ENCODE measurements around the gene CCDC178.

The CCDC178 gene

DNA sequence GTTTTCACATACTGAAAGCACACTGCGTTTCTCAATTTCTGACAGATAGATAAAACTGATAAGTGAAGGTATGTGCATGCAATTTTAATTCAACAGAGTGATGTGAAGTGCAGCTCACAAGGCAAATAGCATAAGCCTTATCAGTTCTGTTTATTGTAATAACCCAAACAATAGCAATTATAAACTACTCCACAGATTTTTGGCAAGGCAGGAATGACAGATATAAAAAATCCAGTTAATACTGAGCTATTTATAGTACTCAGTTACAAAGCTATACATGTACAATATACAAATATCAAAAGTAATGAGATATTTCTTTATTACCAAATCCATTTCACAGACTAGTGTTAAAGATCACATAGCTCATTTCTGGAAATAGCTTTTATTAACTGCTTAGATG, 456.8 kb downstream of the CCDC178 start:
- TF ChIP-seq, protein P1, sequence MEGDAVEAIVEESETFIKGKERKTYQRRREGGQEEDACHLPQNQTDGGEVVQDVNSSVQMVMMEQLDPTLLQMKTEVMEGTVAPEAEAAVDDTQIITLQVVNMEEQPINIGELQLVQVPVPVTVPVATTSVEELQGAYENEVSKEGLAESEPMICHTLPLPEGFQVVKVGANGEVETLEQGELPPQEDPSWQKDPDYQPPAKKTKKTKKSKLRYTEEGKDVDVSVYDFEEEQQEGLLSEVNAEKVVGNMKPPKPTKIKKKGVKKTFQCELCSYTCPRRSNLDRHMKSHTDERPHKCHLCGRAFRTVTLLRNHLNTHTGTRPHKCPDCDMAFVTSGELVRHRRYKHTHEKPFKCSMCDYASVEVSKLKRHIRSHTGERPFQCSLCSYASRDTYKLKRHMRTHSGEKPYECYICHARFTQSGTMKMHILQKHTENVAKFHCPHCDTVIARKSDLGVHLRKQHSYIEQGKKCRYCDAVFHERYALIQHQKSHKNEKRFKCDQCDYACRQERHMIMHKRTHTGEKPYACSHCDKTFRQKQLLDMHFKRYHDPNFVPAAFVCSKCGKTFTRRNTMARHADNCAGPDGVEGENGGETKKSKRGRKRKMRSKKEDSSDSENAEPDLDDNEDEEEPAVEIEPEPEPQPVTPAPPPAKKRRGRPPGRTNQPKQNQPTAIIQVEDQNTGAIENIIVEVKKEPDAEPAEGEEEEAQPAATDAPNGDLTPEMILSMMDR (IDR thresholded peaks at IDR 0.05; ENCODE audit: low read depth, low read length) = no peak
- no peak overlapping the region for H3K4me3 ChIP-seq (ENCODE audit: low read depth, low read length)

DNA sequence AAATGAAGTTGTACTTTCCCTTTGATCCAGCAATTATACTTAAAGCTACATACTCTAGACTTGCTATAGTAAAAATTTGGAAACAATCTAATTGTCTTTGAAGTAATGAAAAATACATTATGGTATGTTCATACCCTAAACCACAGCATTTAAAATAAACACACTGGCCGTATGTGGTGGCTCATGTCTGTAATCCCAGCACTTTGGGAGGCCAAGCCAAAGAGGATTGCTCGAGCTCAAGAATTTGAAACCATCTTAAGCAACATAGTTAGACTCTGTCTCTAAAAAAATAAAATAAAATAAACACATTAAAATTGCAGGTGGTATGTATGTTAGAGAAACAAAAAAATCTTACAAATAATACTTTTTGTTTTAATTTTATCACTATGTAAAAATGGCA, 459.6 kb downstream of the CCDC178 start:
- TF ChIP-seq, protein P1 (IDR thresholded peaks at IDR 0.05; ENCODE audit: low read depth, low read length) = no peak
- H3K4me3 ChIP-seq (ENCODE audit: low read depth, low read length) = no peak overlapping the region

DNA sequence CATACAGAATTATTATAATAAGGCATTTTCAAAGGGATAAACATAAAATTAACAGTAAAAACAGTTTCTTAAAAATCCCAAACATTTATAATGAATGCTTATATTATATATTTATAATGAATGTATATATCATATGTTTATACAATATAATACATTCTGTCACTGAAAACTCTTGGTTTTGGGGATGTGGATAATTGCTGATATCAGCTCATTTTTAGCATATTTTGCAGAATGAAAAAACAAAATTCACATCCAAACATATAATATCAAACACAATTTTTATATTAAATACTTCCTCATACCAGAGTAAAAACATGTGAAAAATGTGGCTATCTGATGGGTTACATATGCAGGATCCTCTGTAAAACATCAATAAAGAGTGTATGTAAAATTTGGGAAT, 465.0 kb downstream of the CCDC178 start:
- no peak overlapping the region for H3K4me3 ChIP-seq (ENCODE audit: low read depth, low read length)
- TF ChIP-seq, protein P1 (IDR thresholded peaks at IDR 0.05; ENCODE audit: low read depth, low read length) = no peak

DNA sequence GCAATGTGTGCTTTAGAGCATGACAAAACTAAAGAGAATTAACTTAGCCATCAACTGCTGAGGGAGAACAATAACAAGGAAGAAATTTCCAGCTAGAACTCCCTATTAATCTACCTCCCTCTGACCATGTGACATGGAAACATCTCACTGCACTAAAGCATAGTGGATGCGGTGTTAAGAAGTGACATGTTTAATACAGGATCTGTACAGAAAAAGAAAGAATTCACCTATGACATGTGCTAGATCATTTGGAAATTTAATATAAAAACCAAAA, 465.4 kb downstream of the CCDC178 start:
- no peak overlapping the region for H3K4me3 ChIP-seq (ENCODE audit: low read depth, low read length)
- TF ChIP-seq, protein P1 (IDR thresholded peaks at IDR 0.05; ENCODE audit: low read depth, low read length) = no peak

DNA sequence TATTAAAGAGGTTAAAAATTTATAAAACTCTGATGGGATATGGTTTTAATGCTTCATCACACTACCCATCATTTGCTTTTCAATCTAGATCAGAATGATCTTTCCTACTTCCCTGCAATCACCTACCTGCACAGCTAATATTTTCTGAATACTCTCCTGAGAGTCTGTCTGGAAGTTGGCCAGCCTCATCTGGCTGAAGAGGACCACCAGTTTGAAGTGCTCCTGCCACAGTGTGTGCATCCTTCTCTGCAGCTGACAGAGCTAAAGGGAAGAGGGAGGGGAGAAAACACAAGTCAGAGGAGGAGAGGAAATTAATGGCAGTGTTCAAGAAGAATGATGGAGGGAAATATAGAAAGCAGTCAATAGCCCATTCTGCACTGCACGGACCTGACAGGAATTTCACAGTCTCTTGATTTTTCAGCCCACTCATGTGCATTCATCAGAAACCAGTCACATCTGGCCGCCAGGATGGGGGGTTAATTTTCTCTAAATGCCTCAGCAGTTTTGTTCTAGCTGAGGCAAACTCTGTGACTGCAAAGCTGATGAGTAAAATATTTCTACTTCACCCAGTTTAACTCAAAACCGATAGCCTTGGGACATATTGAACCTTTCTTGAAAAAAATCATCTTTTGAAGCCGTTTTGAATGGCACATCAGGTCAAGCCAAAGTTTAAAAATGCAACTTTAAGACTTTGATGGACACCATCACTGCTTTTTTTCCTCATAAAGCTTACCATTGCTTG, 465.9 kb downstream of the CCDC178 start:
- TF ChIP-seq, protein P1 (IDR thresholded peaks at IDR 0.05; ENCODE audit: low read depth, low read length) = no peak
- H3K4me3 ChIP-seq (ENCODE audit: low read depth, low read length) = no peak overlapping the region

DNA sequence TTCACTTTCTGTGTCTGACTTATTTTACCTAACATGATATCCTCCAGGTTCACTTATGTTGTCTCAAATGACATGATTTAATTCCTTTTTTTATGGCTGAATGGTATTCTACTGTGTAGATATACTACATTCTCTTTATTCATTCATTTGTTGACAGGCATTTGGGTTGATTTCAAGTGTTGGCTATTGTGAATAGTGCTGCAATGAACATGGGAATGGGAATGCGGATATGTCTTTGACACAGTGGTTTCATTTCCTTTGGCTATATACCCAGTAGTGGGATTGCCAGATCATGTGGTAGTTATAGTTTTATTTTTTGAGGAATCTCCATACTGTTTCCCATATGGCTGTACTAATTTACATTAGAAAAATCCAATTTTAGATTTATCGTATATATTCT, 472.3 kb downstream of the CCDC178 start:
- TF ChIP-seq, protein P1 (IDR thresholded peaks at IDR 0.05; ENCODE audit: low read depth, low read length) = no peak
- no peak overlapping the region for H3K4me3 ChIP-seq (ENCODE audit: low read depth, low read length)

DNA sequence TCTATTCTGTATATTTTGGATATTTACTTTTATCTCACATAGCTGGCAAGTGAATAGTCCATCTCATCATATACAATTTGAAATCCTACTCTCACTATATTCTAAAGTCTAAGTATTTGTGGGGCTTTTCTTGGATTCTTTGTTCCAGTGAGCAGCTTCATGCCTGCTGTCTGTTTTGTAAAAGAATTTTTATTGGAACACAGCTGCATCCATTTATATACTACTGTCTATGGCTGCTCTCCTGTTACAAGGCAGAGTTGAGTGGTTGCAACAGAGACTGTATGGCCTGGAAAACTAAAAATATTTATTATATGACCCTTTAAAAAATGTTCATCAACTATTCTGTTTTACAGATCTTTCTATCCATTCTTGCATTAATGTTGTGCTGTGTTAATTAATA, 474.4 kb downstream of the CCDC178 start:
- H3K4me3 ChIP-seq (ENCODE audit: low read depth, low read length) = no peak overlapping the region
- TF ChIP-seq, protein P1 (IDR thresholded peaks at IDR 0.05; ENCODE audit: low read depth, low read length) = no peak

Data from WI38 (cell line).